Neural progenitor cell (in vitro differentiated cells): ENCODE measurements around the gene SPTLC3.

ENCODE experiments used
- CTCF ChIP-seq: fragments of 200-600 bp; sonication (generic); IDR thresholded peaks from 2 replicates; pipeline ENCODE4 v1.5.1; 2017; ENCODE audit warnings: antibody characterized with exemption, mild to moderate bottlenecking
- EZH2 ChIP-seq: fragments of 200-600 bp; sonication (generic); IDR thresholded peaks from 2 replicates; pipeline ENCODE4 v1.6.1; 2017; ENCODE audit warnings: antibody characterized with exemption, mild to moderate bottlenecking, moderate library complexity

- TF ChIP-seq CTCF (no peak), EZH2 (no peak)
Measured at GRCh38 chr20:13034115-13034514, 25.3 kb downstream of the SPTLC3 start.
